ENCODE data around the gene SLC38A7. TPM values are rescaled to one million over a fixed set of nuclear protein-coding genes. Genes with fewer than 3 reads are reported as not detected.
A peak's percentile ranks its signal among the peaks of the same experiment; 100 is the strongest.
"Not testable (repeated sequence)": the region's sequence is repeated elsewhere in the genome, so short reads cannot be mapped to it uniquely, and the experiment has no call there.

The SLC38A7 gene
- total RNA-seq, 1 donor from 2014 or later = 23.5 TPM

DNA sequence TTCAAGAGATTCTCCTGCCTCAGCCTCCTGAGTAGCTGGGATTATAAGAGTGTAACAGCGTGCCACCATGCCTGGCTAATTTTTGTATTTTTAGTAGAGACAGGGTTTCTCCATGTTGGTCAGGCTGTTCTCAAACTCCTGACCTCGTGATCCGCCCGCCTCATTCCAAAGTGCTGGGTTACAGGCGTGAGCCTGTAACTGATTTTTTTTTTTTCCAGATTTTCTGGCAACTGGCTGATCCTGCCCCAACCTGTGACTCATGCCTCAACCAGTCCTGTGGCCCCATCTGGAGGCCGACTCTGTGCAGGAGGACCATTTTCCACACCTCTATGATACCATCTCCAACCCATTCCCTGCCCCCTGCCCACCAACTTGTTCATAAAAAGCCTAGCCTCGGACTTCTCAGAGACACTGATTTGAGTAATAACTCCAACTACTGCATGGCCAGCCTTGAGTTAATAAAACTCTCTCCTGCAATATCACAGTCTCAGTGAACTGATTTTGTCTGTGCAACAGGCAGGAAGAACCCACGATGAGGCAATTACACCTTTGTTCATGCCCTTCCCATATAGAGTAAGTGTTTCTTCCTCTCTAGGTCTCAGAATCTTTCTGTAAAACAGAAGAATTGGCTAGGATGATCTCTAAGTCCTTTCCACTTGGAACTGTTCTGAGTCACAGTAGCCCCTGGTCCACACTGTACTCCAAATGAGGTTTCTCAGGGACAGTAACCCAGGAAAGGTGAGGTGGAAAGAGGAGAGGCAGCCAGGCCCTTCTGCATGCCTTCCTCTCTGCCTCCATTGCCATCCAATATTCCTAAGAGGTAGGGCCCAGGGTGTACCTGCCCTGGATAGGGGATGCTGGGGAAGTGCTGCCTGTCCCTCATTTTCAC is 46.2 kb downstream of the SLC38A7 start:
- no peaks in the 10 kb centered on the region for H3K4me1 ChIP-seq
- TF ChIP-seq, protein P1, sequence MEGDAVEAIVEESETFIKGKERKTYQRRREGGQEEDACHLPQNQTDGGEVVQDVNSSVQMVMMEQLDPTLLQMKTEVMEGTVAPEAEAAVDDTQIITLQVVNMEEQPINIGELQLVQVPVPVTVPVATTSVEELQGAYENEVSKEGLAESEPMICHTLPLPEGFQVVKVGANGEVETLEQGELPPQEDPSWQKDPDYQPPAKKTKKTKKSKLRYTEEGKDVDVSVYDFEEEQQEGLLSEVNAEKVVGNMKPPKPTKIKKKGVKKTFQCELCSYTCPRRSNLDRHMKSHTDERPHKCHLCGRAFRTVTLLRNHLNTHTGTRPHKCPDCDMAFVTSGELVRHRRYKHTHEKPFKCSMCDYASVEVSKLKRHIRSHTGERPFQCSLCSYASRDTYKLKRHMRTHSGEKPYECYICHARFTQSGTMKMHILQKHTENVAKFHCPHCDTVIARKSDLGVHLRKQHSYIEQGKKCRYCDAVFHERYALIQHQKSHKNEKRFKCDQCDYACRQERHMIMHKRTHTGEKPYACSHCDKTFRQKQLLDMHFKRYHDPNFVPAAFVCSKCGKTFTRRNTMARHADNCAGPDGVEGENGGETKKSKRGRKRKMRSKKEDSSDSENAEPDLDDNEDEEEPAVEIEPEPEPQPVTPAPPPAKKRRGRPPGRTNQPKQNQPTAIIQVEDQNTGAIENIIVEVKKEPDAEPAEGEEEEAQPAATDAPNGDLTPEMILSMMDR (IDR thresholded peaks at IDR 0.05) = peak in 1 of 3 experiments; percentile 22
- no peak for DNase-seq (ENCODE audit: low spot score in 2 of 2)
- H3K36me3 ChIP-seq = no peaks in the 10 kb centered on the region
- H3K4me3 ChIP-seq = no peak overlapping the region
- intact Hi-C loops (cut with DNase I) = no loop called here
- H3K27ac ChIP-seq = no peak overlapping the region
- H3K27me3 ChIP-seq = no peaks in the 10 kb centered on the region
- H3K9me3 ChIP-seq = no peaks in the 10 kb centered on the region

DNA sequence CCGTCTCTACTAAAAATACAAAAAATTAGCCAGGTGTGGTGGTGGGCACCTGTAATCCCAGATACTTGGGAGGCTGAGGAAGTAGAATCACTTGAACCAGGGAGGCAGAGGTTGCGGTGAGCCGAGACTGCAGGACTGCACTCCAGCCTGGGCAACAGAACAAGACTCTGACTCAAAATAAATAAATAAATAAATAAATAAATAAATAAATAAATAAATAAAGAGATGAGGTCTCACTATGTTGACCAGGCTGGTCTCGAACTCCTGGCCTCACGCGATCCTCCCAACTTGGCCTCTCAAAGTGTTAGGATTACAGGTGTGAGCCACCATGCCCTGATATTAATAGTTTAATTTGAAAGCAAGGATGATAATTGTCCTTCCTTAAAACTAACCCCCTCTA is 47.5 kb downstream of the SLC38A7 start:
- DNase-seq (ENCODE audit: low spot score in 2 of 2); intact Hi-C loops (cut with DNase I); H3K27me3 ChIP-seq; H3K9me3 ChIP-seq; H3K4me3 ChIP-seq; H3K27ac ChIP-seq; H3K4me1 ChIP-seq; H3K36me3 ChIP-seq: not testable (repeated sequence)

DNA sequence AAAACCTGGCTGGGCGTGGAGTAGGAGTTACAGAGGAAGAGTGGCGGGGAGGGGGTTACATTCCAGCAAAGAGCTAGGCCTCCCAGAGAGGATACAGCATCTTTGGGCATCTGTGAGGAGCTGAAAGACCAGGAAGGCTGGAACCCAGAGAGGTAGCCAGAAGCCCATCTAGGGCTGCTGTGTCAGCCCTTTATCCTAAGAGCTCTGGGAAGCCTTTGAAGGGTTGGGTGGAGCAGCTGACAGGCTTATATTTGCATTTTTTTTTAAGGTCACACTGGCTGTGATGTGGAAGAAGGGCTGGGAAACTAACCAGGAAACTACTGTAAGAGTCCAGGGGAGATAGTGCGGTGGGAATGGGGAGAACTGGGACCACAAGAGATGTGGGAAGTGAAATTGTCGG is 48.1 kb downstream of the SLC38A7 start:
- intact Hi-C loops (cut with DNase I) = no loop called here
- Histone ChIP-seq H3K27me3 (no peaks in the 10 kb centered on the region), H3K4me3 (no peak overlapping the region), H3K36me3 (no peaks in the 10 kb centered on the region), H3K4me1 (no peaks in the 10 kb centered on the region), H3K27ac (no peak overlapping the region), H3K9me3 (no peaks in the 10 kb centered on the region)
- TF ChIP-seq, protein P1 (IDR thresholded peaks at IDR 0.05) = no peak
- DNase-seq (ENCODE audit: low spot score in 2 of 2) = no peak

DNA sequence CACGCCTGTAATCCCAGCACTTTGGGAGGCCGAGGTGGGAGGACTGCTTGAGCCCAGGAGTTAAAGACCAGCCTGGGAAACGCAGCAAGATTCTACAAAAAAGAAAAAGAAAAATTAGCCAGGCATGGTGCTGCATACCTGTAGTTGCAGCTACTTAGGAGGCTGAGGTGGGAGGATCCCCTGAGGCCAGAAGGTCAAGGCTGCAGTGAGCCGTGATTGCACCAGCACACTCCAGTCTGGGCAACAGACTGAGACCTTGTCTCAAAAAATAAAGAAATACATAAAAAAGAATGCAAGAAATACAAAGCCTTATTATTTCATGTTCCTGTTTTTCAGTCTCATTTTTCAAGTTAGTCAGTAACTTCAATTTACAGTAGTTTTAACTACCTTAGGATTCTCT is 49.1 kb downstream of the SLC38A7 start:
- Histone ChIP-seq H3K36me3 (no peaks in the 10 kb centered on the region), H3K27me3 (no peaks in the 10 kb centered on the region), H3K4me1 (no peaks in the 10 kb centered on the region), H3K27ac (no peak overlapping the region), H3K4me3 (no peak overlapping the region), H3K9me3 (no peaks in the 10 kb centered on the region)
- intact Hi-C loops (cut with DNase I) = no loop called here
- DNase-seq (ENCODE audit: low spot score in 2 of 2) = no peak
- TF ChIP-seq, protein P1 (IDR thresholded peaks at IDR 0.05) = no peak

DNA sequence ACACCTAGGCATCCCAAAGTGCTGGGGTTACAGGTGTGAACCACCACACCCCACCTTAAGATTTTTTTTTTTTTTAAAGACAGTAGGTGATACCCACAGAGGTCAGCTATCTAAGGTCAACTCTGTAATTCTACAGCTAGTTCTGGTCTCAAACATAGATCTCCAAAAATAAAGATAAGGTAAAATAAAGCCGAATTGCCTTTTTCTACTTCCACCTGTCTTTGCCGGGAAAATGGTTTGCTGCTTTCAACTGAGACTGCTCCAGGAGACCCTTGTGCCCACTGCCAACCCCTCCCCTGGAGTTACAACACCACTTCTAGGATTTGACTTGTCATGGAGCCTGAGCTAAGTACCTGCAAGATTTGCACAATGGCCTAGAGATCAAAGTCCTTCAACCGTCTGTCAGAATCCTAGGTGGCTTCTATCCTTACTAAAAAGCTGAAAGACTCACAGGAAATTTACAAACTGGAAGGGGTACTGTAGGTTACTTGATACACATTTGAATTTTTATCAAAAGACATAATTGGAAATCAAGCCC is 50.2 kb downstream of the SLC38A7 start:
- Histone ChIP-seq H3K4me1 (no peaks in the 10 kb centered on the region), H3K9me3 (no peaks in the 10 kb centered on the region), H3K27ac (no peak overlapping the region), H3K4me3 (no peak overlapping the region), H3K36me3 (no peaks in the 10 kb centered on the region), H3K27me3 (no peaks in the 10 kb centered on the region)
- no peak for DNase-seq (ENCODE audit: low spot score in 2 of 2)
- intact Hi-C loops (cut with DNase I) = loop anchor here (5.0 kb wide), 2 partner anchors 137 to 242 kb away; partner anchors contain the start of gene GINS3
- TF ChIP-seq, protein P1 (IDR thresholded peaks at IDR 0.05) = no peak
